Activated CD8-positive, alpha-beta memory T cell treated with anti-CD3 and anti-CD28 coated beads for 48 hours (primary cell): ENCODE data around the gene BEND2.
"Not testable (repeated sequence)": the region's sequence is repeated elsewhere in the genome, so short reads cannot be mapped to it uniquely, and the experiment has no call there.

Source experiments
- DNase-seq, 3 experiments: peaks; one replicate each; pipeline ENCODE4 v3.0.0-alpha.2; 2020; ENCODE audit warnings: low read depth in 2 of 3, low spot score in 2 of 3

Gene BEND2

GRCh38 chrX:18220786-18221185 lies at the start of gene BEND2:
Gene BEND2, minus strand, starts transcription at chrX:18220886. Its CDS starts 136 bp downstream, at chrX:18220750.
- DNase-seq = no peak

- no peak for DNase-seq
Measured at GRCh38 chrX:18255059-18255458, 34.4 kb upstream of the BEND2 start.

- DNase-seq = no peak
Measured at GRCh38 chrX:18252644-18253359, 32.1 kb upstream of the BEND2 start.

- DNase-seq = not testable (repeated sequence)
Measured at GRCh38 chrX:18229646-18230045, 9.0 kb upstream of the BEND2 start.

GRCh38 chrX:18228069-18228468 lies 7.4 kb upstream of the BEND2 start:
- no peak for DNase-seq

GRCh38 chrX:18227458-18227857 lies 6.8 kb upstream of the BEND2 start:
- DNase-seq = no peak

GRCh38 chrX:18210470-18210869 lies 10.2 kb downstream of the BEND2 start:
- DNase-seq = no peak

GRCh38 chrX:18206657-18207056 lies 14.0 kb downstream of the BEND2 start:
- no peak for DNase-seq

- no peak for DNase-seq
Measured at GRCh38 chrX:18203631-18204030, 17.1 kb downstream of the BEND2 start.

- DNase-seq = no peak
Measured at GRCh38 chrX:18194688-18195087, 26.0 kb downstream of the BEND2 start.

GRCh38 chrX:18179446-18179845 lies 41.2 kb downstream of the BEND2 start:
- no peak for DNase-seq

GRCh38 chrX:18174971-18175370 lies 45.7 kb downstream of the BEND2 start:
- DNase-seq = no peak

GRCh38 chrX:18174209-18174608 lies 46.5 kb downstream of the BEND2 start:
- no peak for DNase-seq

- no peak for DNase-seq
Measured at GRCh38 chrX:18173494-18174180, 47.0 kb downstream of the BEND2 start.

GRCh38 chrX:18172970-18173369 lies 47.7 kb downstream of the BEND2 start:
- DNase-seq = no peak

GRCh38 chrX:18170910-18171309 lies 49.8 kb downstream of the BEND2 start:
- no peak for DNase-seq

GRCh38 chrX:18166068-18166467 lies 54.6 kb downstream of the BEND2 start:
- DNase-seq = no peak

- no peak for DNase-seq
Measured at GRCh38 chrX:18160369-18160768, 60.3 kb downstream of the BEND2 start.

GRCh38 chrX:18158963-18159362 lies 61.7 kb downstream of the BEND2 start:
- no peak for DNase-seq

- DNase-seq = no peak
Measured at GRCh38 chrX:18151649-18152048, 69.0 kb downstream of the BEND2 start.

- no peak for DNase-seq
Measured at GRCh38 chrX:18151157-18151556, 69.5 kb downstream of the BEND2 start.

GRCh38 chrX:18149454-18149853 lies 71.2 kb downstream of the BEND2 start:
- no peak for DNase-seq

- no peak for DNase-seq
Measured at GRCh38 chrX:18146954-18147353, 73.7 kb downstream of the BEND2 start.
